Activated naive CD8-positive, alpha-beta T cell (primary cell): ENCODE results near the gene HOXD11.
A peak's percentile ranks its signal among the peaks of the same experiment; 100 is the strongest.

Experiments
- H3K27ac Mint-ChIP-seq: one replicate; pipeline ENCODE4 v1.8.0; 2021; ENCODE audit warnings: mixed read lengths
- H3K27me3 Mint-ChIP-seq: one replicate; pipeline ENCODE4 v1.8.0; 2021; ENCODE audit warnings: mixed read lengths
- H3K36me3 Mint-ChIP-seq: one replicate; pipeline ENCODE4 v1.8.0; 2021; ENCODE audit warnings: mixed read lengths
- H3K4me1 Mint-ChIP-seq: one replicate; pipeline ENCODE4 v1.8.0; 2021; ENCODE audit warnings: low read depth, mixed read lengths
- H3K4me3 Mint-ChIP-seq: one replicate; pipeline ENCODE4 v1.8.0; 2021; ENCODE audit warnings: mild to moderate bottlenecking, mixed read lengths
- H3K9me3 Mint-ChIP-seq: one replicate; pipeline ENCODE4 v1.8.0; 2021; ENCODE audit warnings: low read depth, mixed read lengths

The HOXD11 gene

DNA sequence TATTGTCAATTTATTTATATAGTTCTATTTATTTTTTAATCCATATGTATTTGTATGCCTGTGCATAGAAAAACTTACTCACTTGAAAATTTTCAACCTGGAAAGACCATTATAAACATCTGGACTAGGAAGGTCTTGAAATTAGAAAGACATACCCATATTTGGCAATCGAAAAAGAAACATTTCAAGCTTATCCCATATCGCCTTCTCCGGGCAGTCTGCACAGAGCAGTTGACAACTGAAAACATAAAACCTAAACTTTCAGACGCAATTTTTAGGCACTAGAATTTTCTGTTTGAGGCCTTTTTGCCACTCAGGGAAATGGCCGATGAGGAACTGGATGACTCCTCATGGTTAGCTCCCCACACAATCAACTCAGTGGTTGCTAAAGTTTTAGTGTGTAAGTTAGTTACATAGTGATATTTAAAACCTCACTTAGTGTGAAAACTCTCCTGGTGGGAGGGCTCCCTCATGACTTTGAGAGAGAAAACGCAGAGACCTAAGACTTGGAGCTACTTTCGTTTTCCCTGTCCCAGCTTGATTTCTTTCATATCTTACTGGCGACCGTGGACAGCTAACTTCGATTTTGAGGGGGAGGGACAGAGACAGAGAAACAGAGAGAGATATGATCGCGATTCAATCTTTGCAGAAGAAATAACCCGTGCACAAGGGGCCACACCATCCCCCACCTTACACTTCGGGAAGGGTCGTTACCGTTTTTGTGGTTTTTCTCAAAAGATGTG is 10.7 kb upstream of the HOXD11 start:
- H3K9me3 Mint-ChIP-seq = peaks cover 4% of the 10 kb centered on the region
- H3K4me3 Mint-ChIP-seq = peak overlapping the region; percentile 80
- no peak overlapping the region for H3K27ac Mint-ChIP-seq
- peaks cover 62% of the 10 kb centered on the region for H3K27me3 Mint-ChIP-seq
- H3K4me1 Mint-ChIP-seq = peaks cover 38% of the 10 kb centered on the region
- peaks cover 4% of the 10 kb centered on the region for H3K36me3 Mint-ChIP-seq

DNA sequence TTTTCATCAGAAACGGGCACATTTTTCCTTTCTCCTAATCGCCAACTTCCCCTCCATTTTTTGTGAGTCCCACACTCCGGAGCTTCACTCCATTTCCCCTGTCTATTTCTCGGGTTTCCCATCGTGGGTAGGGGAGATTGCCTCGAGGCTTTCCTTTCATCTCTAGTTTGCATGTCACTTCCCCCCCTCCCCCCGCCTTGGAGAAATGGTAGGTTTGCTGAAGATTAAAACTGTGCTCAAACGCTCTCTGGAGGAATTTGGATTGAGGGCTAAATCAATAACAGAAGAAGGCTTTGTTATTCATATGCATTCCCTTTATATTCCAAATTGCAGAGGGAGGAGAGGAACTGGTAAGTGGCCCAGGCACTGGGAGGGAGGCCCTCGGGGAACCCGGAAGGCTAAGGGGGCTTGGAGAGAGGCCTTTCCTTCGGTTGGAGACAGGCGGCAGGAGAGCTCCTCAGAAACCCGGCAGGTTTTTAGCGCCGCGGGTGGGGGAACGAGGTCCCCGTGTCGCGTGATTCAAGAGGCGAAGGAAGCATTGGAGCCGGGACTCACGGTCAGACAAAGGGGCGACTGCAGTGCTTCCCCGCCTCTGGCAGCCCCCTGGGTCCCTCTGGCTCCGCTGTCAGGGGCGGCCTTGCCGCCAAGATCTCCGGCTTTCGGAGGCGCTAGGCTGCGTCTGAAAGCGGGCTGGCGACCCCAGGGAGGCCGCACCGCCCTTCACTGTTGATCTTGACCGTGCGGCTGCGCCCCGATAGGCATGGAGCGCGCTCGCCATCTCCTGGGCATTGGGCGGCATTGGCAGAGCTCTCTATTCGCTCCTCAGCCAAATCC is 9.9 kb upstream of the HOXD11 start:
- Mint-ChIP-seq H3K36me3 (peaks cover 4% of the 10 kb centered on the region), H3K9me3 (peaks cover 4% of the 10 kb centered on the region), H3K4me3 (peak overlapping the region; percentile 80), H3K27me3 (peaks cover 59% of the 10 kb centered on the region), H3K4me1 (peaks cover 30% of the 10 kb centered on the region), H3K27ac (no peak overlapping the region)

- peak overlapping the region; percentile 80 for H3K4me3 Mint-ChIP-seq
- no peak overlapping the region for H3K27ac Mint-ChIP-seq
- peaks cover 30% of the 10 kb centered on the region for H3K4me1 Mint-ChIP-seq
- peaks cover 4% of the 10 kb centered on the region for H3K36me3 Mint-ChIP-seq
- peaks cover 4% of the 10 kb centered on the region for H3K9me3 Mint-ChIP-seq
- peaks cover 64% of the 10 kb centered on the region for H3K27me3 Mint-ChIP-seq
These were observed 9.2 kb upstream of the HOXD11 start for GRCh38 chr2:176097820-176098365.

- no peak overlapping the region for H3K27ac Mint-ChIP-seq
- peaks cover 4% of the 10 kb centered on the region for H3K36me3 Mint-ChIP-seq
- H3K4me3 Mint-ChIP-seq = no peak overlapping the region
These were observed 8.5 kb upstream of the HOXD11 start for GRCh38 chr2:176098366-176099158.

DNA sequence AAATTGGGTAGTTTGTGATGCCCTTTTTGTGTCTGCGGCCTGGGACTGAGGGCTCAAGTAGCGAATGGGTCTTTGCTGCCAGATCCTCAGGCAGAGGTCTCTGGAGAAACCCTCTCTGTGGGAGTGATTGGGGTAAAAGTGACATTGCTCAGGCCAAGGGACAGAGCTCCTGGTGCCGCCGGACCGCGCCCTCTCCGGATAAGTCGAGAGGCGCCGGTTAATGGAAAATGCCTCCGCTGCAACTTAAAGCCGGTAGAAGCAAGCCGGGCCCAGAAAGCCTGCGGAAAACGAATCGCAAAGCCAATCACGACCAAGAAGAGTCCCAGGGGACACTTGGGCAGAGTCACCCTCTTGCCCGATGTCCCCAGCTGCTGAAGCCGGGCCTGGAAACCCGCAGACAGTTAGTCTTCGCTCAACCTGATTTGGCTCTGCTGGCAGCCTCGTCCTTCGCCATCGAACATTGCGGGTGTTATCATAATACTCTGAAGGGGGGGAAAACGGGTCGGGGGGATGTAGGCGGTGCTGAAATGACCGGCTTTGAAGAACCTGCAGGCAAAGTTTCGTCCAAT is 7.8 kb upstream of the HOXD11 start:
- Mint-ChIP-seq H3K36me3 (no peaks in the 10 kb centered on the region), H3K27me3 (peaks cover 63% of the 10 kb centered on the region), H3K27ac (no peak overlapping the region), H3K9me3 (no peaks in the 10 kb centered on the region), H3K4me1 (peaks cover 22% of the 10 kb centered on the region), H3K4me3 (no peak overlapping the region)

More at GRCh38 chr2:176098366-176099158, 8.5 kb upstream of the HOXD11 start:
- Mint-ChIP-seq H3K4me1 (peaks cover 25% of the 10 kb centered on the region), H3K27me3 (peaks cover 66% of the 10 kb centered on the region), H3K9me3 (peaks cover 4% of the 10 kb centered on the region)

GRCh38 chr2:176099728-176100546 is 7.1 kb upstream of the HOXD11 start, which contains the start of gene HOXD12:
TSS of gene HOXD12 (plus strand) at chr2:176099795. CDS start at chr2:176099802, 7 bp downstream.
- Mint-ChIP-seq H3K9me3 (no peaks in the 10 kb centered on the region), H3K27ac (no peak within 1 kb of the TSS), H3K4me1 (peaks cover 28% of the 10 kb centered on the region), H3K36me3 (no peaks in the 10 kb centered on the region), H3K27me3 (peaks cover 61% of the 10 kb centered on the region), H3K4me3 (no peak within 1 kb of the TSS)

GRCh38 chr2:176100547-176101140 is 6.4 kb upstream of the HOXD11 start:
- no peak overlapping the region for H3K4me3 Mint-ChIP-seq

GRCh38 chr2:176101216-176101830 is 5.8 kb upstream of the HOXD11 start:
- no peaks in the 10 kb centered on the region for H3K9me3 Mint-ChIP-seq
- H3K27me3 Mint-ChIP-seq = peaks cover 60% of the 10 kb centered on the region
- H3K4me1 Mint-ChIP-seq = peaks cover 38% of the 10 kb centered on the region
- no peak overlapping the region for H3K27ac Mint-ChIP-seq
- H3K4me3 Mint-ChIP-seq = no peak overlapping the region
- H3K36me3 Mint-ChIP-seq = no peaks in the 10 kb centered on the region

More at GRCh38 chr2:176100547-176101140, 6.4 kb upstream of the HOXD11 start:
- H3K27ac Mint-ChIP-seq = no peak overlapping the region
- H3K9me3 Mint-ChIP-seq = no peaks in the 10 kb centered on the region
- H3K27me3 Mint-ChIP-seq = peaks cover 61% of the 10 kb centered on the region
- peaks cover 32% of the 10 kb centered on the region for H3K4me1 Mint-ChIP-seq
- no peaks in the 10 kb centered on the region for H3K36me3 Mint-ChIP-seq

- Mint-ChIP-seq H3K4me1 (peaks cover 35% of the 10 kb centered on the region), H3K27ac (no peak overlapping the region), H3K9me3 (no peaks in the 10 kb centered on the region), H3K27me3 (peaks cover 57% of the 10 kb centered on the region), H3K36me3 (no peaks in the 10 kb centered on the region), H3K4me3 (no peak overlapping the region)
These were observed 5.2 kb upstream of the HOXD11 start for GRCh38 chr2:176101842-176102241.

DNA sequence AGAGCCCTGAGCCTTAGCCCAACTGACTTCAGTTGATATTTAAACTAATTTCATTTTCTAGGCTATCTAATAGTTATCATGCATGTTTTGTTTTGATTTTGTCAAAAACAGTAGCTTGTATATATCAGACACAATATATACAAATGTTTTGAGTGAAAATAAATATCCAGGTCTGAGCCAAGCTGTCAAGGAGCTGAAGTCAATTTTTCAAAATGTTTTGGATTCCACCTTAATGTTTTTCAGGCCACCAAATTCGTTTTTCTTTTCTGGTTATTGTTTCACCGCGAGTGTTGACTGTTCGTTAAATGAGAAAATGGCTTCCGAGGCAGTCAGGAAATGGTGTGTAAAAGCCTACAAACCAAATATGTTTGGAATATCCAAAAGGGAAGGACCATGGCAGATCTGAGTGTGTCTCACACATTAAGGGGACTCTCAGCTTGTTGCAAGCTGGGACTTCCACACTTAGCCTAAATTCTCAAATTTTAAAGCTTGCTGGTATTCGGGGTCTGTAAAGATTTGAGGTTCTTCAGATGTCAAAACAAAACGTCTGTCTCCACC is 4.7 kb upstream of the HOXD11 start:
- H3K27me3 Mint-ChIP-seq = peaks cover 57% of the 10 kb centered on the region

GRCh38 chr2:176103194-176103593 is 3.9 kb upstream of the HOXD11 start:
- Mint-ChIP-seq H3K27me3 (peaks cover 52% of the 10 kb centered on the region), H3K4me1 (peaks cover 25% of the 10 kb centered on the region), H3K4me3 (no peak overlapping the region), H3K36me3 (no peaks in the 10 kb centered on the region), H3K9me3 (no peaks in the 10 kb centered on the region), H3K27ac (no peak overlapping the region)

More for the DNA sequence above, 4.7 kb upstream of the HOXD11 start:
- Mint-ChIP-seq H3K36me3 (no peaks in the 10 kb centered on the region), H3K4me1 (peaks cover 33% of the 10 kb centered on the region), H3K9me3 (no peaks in the 10 kb centered on the region), H3K27ac (no peak overlapping the region), H3K4me3 (no peak overlapping the region)

DNA sequence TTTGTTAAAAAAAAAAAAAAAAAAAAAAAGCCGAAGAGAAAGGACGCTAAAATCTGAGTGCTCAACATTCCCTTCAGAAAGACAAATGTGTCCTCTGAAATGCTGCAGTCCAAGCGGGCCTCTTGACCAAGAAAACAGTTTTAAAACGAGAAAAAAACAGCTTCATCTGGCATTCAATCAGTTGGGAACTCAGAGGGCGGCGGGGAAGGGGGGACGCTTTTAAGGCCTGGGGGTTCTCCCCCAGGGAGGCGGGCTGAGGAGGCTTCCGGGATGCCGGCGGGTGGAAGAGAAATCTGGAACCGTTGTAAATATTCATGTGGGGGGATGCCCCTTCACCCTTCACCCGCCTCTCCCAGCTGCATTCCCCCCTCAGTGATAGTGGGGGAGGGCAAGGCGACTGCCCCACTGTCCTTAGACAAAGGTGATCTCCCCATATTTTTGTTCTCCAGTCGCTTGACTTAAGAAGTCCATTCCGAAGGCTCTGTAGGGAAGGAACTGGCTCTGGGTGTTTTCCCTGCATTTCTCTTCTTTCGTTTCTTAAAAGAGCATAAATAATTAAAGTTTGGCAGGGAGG is 3.3 kb upstream of the HOXD11 start:
- Mint-ChIP-seq H3K9me3 (no peaks in the 10 kb centered on the region), H3K36me3 (no peaks in the 10 kb centered on the region), H3K27me3 (peaks cover 51% of the 10 kb centered on the region), H3K4me3 (no peak overlapping the region), H3K27ac (no peak overlapping the region), H3K4me1 (peaks cover 26% of the 10 kb centered on the region)
